Glutamatergic neuron (in vitro differentiated cells): ENCODE measurements around the gene MANBA. TPM values are rescaled to one million over a fixed set of nuclear protein-coding genes. Genes with fewer than 3 reads are reported as not detected.
"Not testable (repeated sequence)": the region's sequence is repeated elsewhere in the genome, so short reads cannot be mapped to it uniquely, and the experiment has no call there.

ENCODE experiments used
- DNase-seq: peaks from one replicate; pipeline ENCODE4 v3.0.0; 2022
- H3K27ac Mint-ChIP-seq: one replicate; pipeline ENCODE4 v1.8.0; 2020; ENCODE audit warnings: mild to moderate bottlenecking, mixed read lengths, inconsistent platforms; ENCODE audit not compliant: unreplicated experiment
- H3K27me3 Mint-ChIP-seq: one replicate; pipeline ENCODE4 v1.8.0; 2020; ENCODE audit warnings: mild to moderate bottlenecking, moderate library complexity, mixed read lengths, inconsistent platforms; ENCODE audit not compliant: unreplicated experiment
- H3K36me3 Mint-ChIP-seq: one replicate; pipeline ENCODE4 v1.8.0; 2020; ENCODE audit warnings: mild to moderate bottlenecking, mixed read lengths, inconsistent platforms; ENCODE audit not compliant: unreplicated experiment
- H3K4me1 Mint-ChIP-seq: one replicate; pipeline ENCODE4 v1.8.0; 2020; ENCODE audit warnings: mild to moderate bottlenecking, low read depth, mixed read lengths, inconsistent platforms; ENCODE audit not compliant: unreplicated experiment
- H3K4me3 Mint-ChIP-seq: one replicate; pipeline ENCODE4 v1.8.0; 2020; ENCODE audit warnings: mild to moderate bottlenecking, mixed read lengths, inconsistent platforms; ENCODE audit not compliant: unreplicated experiment
- H3K9me3 Mint-ChIP-seq: one replicate; pipeline ENCODE4 v1.8.0; 2020; ENCODE audit warnings: mild to moderate bottlenecking, moderate library complexity, mixed read lengths, inconsistent platforms; ENCODE audit not compliant: unreplicated experiment
- CTCF ChIP-seq: fragments of 200-600 bp; sonication (generic); IDR thresholded peaks from one replicate; pipeline ENCODE4 v1.5.0; 2021; ENCODE audit not compliant: partially characterized antibody, unreplicated experiment
- total RNA-seq: library from RNA; stranded (reverse); fragmentation: NEBNext Ultra II Directional; extraction: Animal tissue kit (Norgen Biotek cat#: 25700); gene quantifications from one replicate; pipeline ENCODE4 v1.2.1, GENCODE V29; 2021; ENCODE audit not compliant: unreplicated experiment

Gene MANBA
- total RNA-seq, 1 donor from 2014 or later: 13.0 TPM

GRCh38 chr4:102758241-102759160 is 2.3 kb downstream of the MANBA start:
- Mint-ChIP-seq H3K4me3 (no peak overlapping the region), H3K36me3 (no peaks in the 10 kb centered on the region), H3K4me1 (peaks cover 7% of the 10 kb centered on the region), H3K27me3 (peaks cover 12% of the 10 kb centered on the region), H3K27ac (no peak overlapping the region), H3K9me3 (peaks cover 10% of the 10 kb centered on the region)
- no peak for TF ChIP-seq CTCF
- no peak for DNase-seq

- H3K4me1 Mint-ChIP-seq: peaks cover 7% of the 10 kb centered on the region
- TF ChIP-seq CTCF: no peak
- DNase-seq: no peak
- H3K4me3 Mint-ChIP-seq: no peak overlapping the region
- H3K36me3 Mint-ChIP-seq: no peaks in the 10 kb centered on the region
- H3K9me3 Mint-ChIP-seq: peaks cover 10% of the 10 kb centered on the region
- H3K27me3 Mint-ChIP-seq: peaks cover 12% of the 10 kb centered on the region
- H3K27ac Mint-ChIP-seq: peak overlapping the region; percentile 11
These were observed 3.1 kb downstream of the MANBA start for GRCh38 chr4:102757681-102758080.

GRCh38 chr4:102754044-102754443 is 6.7 kb downstream of the MANBA start:
- Mint-ChIP-seq H3K4me3 (no peak overlapping the region), H3K27me3 (peaks cover 3% of the 10 kb centered on the region), H3K4me1 (no peaks in the 10 kb centered on the region), H3K9me3 (peaks cover 2% of the 10 kb centered on the region), H3K27ac (no peak overlapping the region), H3K36me3 (no peaks in the 10 kb centered on the region)
- TF ChIP-seq CTCF: no peak
- DNase-seq: no peak

GRCh38 chr4:102751941-102752340 is 8.8 kb downstream of the MANBA start:
- Mint-ChIP-seq H3K36me3 (no peaks in the 10 kb centered on the region), H3K9me3 (no peaks in the 10 kb centered on the region)

GRCh38 chr4:102743352-102743751 is 17.4 kb downstream of the MANBA start:
- not testable (repeated sequence) for H3K4me1 Mint-ChIP-seq, DNase-seq, H3K27ac Mint-ChIP-seq, H3K27me3 Mint-ChIP-seq, H3K9me3 Mint-ChIP-seq, H3K4me3 Mint-ChIP-seq
- H3K36me3 Mint-ChIP-seq: peaks cover 15% of the 10 kb centered on the region

More at GRCh38 chr4:102751941-102752340, 8.8 kb downstream of the MANBA start:
- DNase-seq: no peak
- TF ChIP-seq CTCF: no peak
- Mint-ChIP-seq H3K27ac (no peak overlapping the region), H3K4me3 (no peak overlapping the region), H3K27me3 (no peaks in the 10 kb centered on the region), H3K4me1 (no peaks in the 10 kb centered on the region)

GRCh38 chr4:102738802-102739201 is 22.0 kb downstream of the MANBA start:
- H3K27ac Mint-ChIP-seq: not testable (repeated sequence)

More at GRCh38 chr4:102738802-102739201, 22.0 kb downstream of the MANBA start:
- not testable (repeated sequence) for DNase-seq, H3K9me3 Mint-ChIP-seq, H3K36me3 Mint-ChIP-seq, H3K4me3 Mint-ChIP-seq, H3K27me3 Mint-ChIP-seq, H3K4me1 Mint-ChIP-seq
